NOMO-1 treated with DMSO at 0.1 percent for 48 hours (cell line): ENCODE data around the gene NFATC1.

Experiments used
- DNase-seq: peaks from one replicate; lab custom pipeline; 2025; ENCODE audit not compliant: unreplicated experiment; lab: John Stamatoyannopoulos, UW

Gene NFATC1

GRCh38 chr18:79422022-79422782 lies 26.5 kb downstream of the NFATC1 start:
- no peak for DNase-seq

- DNase-seq: no peak
Observed at GRCh38 chr18:79422783-79423165, 27.0 kb downstream of the NFATC1 start.

- DNase-seq: no peak
Observed at GRCh38 chr18:79423211-79424007, 27.7 kb downstream of the NFATC1 start.

DNA sequence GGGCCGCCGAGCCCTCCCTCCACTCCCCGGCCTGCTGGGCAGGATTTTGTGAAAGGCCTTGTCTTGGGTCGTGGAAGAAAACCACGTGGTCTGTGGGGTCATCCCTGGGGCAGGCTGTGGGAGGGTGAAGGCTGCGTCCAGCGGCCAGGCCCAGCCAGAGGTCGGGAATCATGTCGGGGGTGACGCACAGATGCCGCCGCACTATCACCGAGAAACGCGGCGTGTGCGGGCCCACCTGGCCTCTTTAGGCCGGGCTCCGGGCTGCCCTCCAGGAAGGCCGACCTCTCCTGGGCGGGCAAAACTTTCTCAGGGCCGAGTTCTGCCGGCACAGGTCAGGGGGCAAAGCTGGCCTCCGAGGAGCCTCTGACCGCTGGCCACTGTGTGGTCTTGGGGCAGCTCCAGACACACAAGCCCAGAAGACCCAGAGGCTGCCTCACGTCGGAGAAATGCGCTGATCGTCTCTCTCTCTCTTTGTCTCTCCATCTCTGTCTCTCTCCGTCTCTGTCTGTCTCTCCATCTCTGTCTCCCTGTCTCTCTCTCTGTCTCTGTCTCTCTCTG lies 28.4 kb downstream of the NFATC1 start:
- no peak for DNase-seq

DNA sequence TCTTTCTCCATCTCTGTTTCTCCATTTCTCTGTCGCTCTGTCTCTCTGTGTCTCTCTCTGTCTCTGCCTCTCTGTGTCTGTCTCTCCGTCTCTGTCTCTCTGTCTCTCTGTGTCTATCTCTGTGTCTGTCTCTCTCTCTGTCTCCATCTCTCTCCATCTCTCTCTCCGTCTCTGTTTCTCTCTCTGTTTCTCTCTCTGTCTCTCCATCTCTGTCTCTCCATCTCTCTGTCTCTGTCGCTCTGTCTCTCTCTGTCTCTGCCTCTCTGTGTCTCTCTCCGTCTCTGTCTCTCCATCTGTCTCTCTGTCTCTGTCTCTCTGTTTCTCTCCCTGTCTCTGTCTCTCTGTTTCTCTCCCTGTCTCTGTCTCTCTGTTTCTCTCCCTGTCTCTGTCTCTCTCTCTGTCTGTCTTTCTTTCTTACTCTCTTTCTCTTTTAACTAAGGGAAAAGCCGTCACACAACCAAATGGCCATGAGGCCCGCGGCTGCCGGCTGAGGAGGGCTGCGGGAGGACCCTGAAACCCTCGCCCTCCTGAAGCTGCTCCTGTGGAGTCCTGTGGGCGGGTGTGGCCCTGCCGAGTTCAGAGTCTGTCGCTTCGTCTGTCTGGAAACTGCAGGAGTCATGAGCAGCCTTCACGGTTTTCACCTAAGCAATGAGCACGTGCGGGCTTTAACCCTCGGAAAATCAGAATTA lies 29.3 kb downstream of the NFATC1 start:
- no peak for DNase-seq

GRCh38 chr18:79425569-79425886 lies 29.8 kb downstream of the NFATC1 start:
- no peak for DNase-seq

DNA sequence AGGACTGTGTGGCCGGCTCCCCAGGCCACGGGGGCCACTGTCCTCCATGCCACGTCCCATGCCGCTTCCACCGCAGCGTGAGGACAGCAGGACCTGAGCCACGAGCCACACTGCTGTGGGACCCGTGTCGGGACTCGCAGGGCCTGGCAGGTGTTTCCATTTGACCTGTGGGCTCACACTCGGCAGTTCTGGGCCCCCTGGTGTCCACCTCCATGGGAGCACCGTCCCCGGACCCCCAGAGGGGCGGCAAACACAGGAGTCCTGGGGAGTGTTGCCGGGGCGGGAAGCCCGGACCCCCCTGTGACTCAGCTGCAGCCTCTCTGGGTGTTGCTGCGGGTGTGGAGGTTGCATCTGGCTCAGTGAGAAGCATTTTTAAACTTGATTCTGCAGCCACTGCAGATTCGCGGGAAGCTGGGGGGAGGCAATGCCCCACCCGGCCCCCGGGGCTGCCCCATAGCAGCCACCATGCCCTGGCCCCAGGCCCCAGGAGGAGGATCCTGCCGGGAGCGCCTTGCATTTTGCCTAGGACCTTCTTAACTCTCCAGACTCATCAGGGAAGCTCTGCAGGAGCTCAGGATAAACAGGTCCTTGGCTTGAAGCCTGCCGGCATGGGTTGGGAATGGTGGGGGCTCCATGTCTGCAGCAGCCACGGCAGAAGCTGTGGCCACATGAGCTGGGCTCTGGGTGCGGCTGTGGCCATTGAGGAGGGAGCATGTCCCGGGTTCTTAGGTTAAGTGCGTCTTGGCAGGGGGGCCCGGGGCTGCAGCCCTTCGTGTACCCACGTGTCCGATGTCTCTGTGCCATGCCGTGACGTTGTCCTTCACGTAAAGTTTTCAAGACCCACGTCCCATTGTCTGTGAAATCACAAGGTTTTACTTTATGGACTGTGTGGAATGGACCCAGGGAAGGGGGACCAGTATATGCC lies 30.9 kb downstream of the NFATC1 start:
- no peak for DNase-seq

DNA sequence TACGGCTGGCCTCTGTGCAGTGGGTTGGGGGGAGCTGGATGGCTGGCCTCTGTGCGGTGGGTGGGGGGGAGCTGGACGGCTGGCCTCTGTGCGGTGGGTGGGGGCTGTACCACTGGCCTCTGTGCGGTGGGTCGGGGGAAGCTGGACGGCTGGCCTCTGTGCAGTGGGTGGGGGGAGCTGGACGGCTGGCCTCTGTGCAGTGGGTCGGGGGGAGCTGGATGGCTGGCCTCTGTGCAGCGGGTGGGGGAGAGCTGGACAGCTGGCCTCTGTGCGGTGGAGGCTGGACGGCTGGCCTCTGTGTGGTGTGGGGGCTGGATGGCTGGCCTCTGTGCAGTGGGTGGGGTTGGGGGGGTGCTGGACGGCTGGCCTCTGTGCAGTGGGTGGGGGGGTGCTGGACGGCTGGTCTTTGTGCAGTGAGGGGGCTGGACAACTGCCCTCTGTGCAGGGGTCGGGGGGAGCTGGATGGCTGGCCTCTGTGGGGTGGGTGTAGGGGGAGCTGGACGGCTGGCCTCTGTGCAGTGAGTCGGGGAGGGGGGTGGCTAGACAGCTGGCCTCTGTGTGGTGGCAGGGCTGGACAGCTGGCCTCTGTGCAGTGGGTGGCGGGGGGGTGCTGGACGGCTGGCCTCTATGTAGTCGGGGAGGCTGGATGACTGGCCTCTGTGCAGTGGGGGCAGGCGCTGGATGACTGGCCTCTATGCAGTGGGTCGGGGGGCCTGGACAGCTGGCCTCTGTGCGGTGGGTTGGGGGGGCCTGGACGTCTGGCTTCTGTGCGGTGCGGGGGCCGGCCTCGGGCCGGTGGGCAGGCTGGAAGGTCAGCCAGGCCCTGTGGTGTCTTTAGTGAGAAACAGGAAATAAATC lies 31.9 kb downstream of the NFATC1 start:
- DNase-seq: no peak

DNA sequence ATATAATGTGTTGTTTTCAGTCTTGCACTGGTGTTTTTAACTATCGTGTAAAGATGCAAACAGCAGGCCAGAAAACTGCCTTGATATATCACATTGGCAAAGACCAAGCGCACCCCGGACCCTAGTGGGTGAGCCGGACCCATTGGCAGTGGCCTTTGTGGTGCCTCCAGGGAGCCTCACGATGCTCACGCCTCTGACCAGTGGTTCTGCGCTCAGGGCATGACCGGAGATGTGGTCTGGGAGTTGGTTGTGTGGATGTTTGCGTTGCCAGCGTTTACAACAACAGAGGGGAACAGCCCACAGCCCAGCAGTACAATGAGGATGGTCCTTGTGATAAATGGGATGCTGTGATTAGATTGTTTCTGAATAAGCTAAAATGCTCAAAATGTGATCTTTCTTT lies 32.6 kb downstream of the NFATC1 start:
- DNase-seq: no peak

GRCh38 chr18:79429381-79429780 lies 33.7 kb downstream of the NFATC1 start:
- no peak for DNase-seq

DNA sequence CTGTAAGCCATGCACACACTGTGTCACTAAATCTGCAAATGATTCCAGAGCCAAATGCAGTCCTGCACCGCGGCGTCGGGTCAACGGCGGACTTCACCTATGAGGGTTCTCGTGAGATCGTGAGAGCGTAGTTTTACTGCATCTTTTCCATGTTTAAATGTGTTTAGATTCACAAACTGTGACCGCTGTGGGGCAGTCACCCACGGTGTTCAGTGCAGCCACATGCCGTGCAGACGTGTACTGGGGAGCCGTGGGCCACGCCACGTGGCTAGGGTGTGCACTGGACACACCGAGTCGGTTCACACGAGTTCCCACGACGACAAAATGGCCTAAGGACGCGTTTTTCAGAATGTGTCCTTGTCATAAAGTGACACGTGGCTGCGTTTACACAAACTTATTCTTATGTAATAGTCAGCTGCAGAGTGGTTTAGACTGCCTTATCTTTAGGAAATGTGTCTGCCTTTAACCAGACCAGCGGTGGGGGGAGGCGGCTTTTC lies 34.1 kb downstream of the NFATC1 start:
- DNase-seq: no peak

DNA sequence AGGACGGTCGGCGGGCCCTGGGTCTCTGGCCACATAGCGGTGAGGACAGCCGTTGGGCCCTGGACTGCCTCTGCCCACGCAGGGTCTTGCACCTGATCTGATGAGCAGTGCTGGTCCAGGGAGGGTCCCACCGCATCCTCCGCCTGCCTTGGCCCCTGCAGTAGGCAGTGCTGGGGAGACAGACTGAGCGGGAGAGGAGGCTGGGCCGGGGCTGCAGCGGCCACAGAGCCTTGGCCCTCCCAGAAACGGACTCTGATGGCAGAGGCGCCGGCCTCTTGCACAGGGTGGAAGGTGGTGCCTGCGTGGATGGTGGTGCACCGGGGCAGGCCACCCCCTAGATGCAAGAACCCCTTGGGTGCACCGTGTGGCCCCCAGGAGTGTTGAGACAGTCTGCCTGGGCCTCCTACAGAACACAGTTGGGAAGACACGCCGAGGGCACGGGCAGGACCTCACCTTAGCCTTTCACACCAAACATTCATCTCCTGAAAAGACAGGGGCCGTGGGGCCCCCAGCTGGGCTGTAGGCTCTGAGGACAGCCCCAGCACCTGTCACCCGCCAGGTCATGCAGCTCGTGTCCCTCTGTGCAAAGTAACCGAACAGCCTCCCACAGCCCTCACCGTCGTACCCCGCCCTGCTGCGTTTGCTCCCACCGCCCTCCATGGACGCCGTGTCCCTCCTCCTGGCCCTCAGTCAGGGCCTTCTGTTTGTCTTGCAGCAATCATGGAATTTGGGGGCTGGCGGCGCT lies 36.8 kb downstream of the NFATC1 start:
- no peak for DNase-seq

DNA sequence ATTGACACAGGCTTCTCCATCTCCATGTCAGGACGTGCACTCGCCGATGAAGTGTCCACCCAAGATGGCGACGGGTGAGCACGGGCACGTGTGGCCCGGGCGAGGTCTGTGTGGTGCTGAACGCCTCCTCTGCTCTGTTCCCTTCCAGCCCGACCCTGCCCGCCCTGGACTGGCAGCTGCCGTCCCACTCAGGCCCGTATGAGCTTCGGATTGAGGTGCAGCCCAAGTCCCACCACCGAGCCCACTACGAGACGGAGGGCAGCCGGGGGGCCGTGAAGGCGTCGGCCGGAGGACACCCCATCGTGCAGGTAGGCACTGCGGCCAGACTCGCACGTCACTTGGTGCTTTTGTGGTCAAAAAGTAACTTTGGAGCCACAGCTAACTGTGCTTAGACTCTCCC lies 37.7 kb downstream of the NFATC1 start:
- DNase-seq: no peak

GRCh38 chr18:79434607-79435401 lies 39.1 kb downstream of the NFATC1 start:
- no peak for DNase-seq

- DNase-seq: no peak
Observed at GRCh38 chr18:79436556-79437275, 41.0 kb downstream of the NFATC1 start.

- no peak for DNase-seq
Observed at GRCh38 chr18:79438089-79438897, 42.6 kb downstream of the NFATC1 start.
